ENCODE measurements around the gene ERRFI1. TPM values are rescaled to one million over a fixed set of nuclear protein-coding genes. Genes with fewer than 3 reads are reported as not detected.

ERRFI1 gene
- total RNA-seq, 1 donor from 2014 or later: 61.5 TPM

DNA sequence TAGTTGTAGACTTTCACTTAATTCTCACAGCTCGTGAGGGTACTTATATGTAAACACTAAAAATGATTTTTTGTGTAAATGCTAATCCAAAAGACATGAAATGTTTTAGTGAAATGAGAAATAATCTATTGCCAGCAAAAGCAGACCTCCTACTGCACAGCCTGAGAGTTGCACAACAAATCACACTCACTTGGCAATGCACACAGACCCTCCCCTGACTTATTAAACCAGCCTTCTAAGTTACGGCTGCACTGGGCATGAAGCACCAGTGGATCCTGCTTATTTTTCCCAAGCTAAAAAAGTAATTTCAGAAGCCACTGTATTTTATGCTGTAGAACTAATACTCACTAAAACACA, 10.3 kb downstream of the ERRFI1 start:
- H3K36me3 ChIP-seq (ENCODE audit: control insufficient read depth, insufficient read depth, low read length): peaks cover 8% of the 10 kb centered on the region
- no peaks in the 10 kb centered on the region for H3K27me3 ChIP-seq (ENCODE audit: control insufficient read depth, insufficient read depth, low read length)
- no peak overlapping the region for H3K4me3 ChIP-seq (ENCODE audit: low read depth, low read length)
- no peak for DNase-seq (ENCODE audit: low read depth)
- TF ChIP-seq, protein P1, sequence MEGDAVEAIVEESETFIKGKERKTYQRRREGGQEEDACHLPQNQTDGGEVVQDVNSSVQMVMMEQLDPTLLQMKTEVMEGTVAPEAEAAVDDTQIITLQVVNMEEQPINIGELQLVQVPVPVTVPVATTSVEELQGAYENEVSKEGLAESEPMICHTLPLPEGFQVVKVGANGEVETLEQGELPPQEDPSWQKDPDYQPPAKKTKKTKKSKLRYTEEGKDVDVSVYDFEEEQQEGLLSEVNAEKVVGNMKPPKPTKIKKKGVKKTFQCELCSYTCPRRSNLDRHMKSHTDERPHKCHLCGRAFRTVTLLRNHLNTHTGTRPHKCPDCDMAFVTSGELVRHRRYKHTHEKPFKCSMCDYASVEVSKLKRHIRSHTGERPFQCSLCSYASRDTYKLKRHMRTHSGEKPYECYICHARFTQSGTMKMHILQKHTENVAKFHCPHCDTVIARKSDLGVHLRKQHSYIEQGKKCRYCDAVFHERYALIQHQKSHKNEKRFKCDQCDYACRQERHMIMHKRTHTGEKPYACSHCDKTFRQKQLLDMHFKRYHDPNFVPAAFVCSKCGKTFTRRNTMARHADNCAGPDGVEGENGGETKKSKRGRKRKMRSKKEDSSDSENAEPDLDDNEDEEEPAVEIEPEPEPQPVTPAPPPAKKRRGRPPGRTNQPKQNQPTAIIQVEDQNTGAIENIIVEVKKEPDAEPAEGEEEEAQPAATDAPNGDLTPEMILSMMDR (IDR thresholded peaks at IDR 0.05; ENCODE audit: insufficient read depth, low read length, poor library complexity, severe bottlenecking): no peak

GRCh38 chr1:8015036-8015808, 10.9 kb downstream of the ERRFI1 start:
- TF ChIP-seq, protein P1 (IDR thresholded peaks at IDR 0.05; ENCODE audit: insufficient read depth, low read length, poor library complexity, severe bottlenecking): peak; percentile 60
- no peaks in the 10 kb centered on the region for H3K27me3 ChIP-seq (ENCODE audit: control insufficient read depth, insufficient read depth, low read length)
- H3K36me3 ChIP-seq (ENCODE audit: control insufficient read depth, insufficient read depth, low read length): peaks cover 8% of the 10 kb centered on the region
- DNase-seq (ENCODE audit: low read depth): no peak
- H3K4me3 ChIP-seq (ENCODE audit: low read depth, low read length): no peak overlapping the region

DNA sequence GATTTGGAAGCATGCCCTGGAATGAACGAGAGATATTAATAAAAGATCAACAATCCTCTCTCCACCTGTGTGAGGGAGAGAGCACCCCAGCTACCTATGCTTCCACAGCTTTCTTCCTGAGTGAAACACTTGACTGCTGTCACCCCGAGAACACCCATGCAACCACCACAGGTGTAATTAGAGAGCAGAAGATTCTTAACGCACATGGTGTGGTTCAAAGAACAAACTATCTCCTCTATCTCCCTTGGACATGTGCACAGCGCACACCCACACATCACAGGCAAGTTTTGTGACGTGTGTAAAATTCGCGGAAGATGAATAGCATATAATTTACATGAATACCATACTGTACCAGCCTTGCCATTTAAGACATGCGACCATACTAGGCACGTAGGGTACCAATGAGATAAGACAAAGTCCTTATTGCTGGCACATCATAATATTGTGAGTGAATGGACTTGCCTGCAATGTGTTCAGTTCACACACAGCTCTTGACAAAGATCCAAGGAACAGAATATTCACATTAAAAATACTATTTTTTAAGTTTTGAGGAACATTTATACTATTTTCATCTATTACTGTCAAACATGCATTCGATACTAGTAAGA, 11.6 kb downstream of the ERRFI1 start:
- DNase-seq (ENCODE audit: low read depth): no peak
- no peaks in the 10 kb centered on the region for H3K27me3 ChIP-seq (ENCODE audit: control insufficient read depth, insufficient read depth, low read length)
- H3K36me3 ChIP-seq (ENCODE audit: control insufficient read depth, insufficient read depth, low read length): peaks cover 10% of the 10 kb centered on the region
- TF ChIP-seq, protein P1 (IDR thresholded peaks at IDR 0.05; ENCODE audit: insufficient read depth, low read length, poor library complexity, severe bottlenecking): no peak
- H3K4me3 ChIP-seq (ENCODE audit: low read depth, low read length): no peak overlapping the region

GRCh38 chr1:8013800-8014199, 12.3 kb downstream of the ERRFI1 start:
- no peak for DNase-seq (ENCODE audit: low read depth)
- peaks cover 10% of the 10 kb centered on the region for H3K36me3 ChIP-seq (ENCODE audit: control insufficient read depth, insufficient read depth, low read length)
- TF ChIP-seq, protein P1 (IDR thresholded peaks at IDR 0.05; ENCODE audit: insufficient read depth, low read length, poor library complexity, severe bottlenecking): no peak

DNA sequence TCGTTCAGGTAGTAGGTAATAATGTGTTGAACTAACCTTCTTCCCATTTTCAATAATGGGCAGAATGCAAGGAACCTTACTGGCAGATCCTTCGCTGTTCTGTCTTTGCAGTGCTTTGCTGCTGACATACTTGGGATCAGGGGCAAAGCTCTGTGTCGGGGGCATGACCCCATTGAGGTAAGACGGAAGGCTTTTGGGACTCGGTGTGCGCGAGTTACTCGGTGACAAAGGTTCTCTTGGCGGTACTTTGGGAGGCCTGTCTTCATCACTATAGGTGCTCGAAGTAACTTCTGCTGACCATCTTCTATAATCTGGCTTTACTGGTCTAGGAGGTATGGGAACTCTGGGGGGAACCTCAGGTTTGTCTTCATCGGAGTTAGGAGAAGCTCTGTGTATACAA, 12.7 kb downstream of the ERRFI1 start:
- TF ChIP-seq, protein P1 (IDR thresholded peaks at IDR 0.05; ENCODE audit: insufficient read depth, low read length, poor library complexity, severe bottlenecking): no peak
- no peak for DNase-seq (ENCODE audit: low read depth)
- H3K4me3 ChIP-seq (ENCODE audit: low read depth, low read length): no peak overlapping the region

More at GRCh38 chr1:8013800-8014199, 12.3 kb downstream of the ERRFI1 start:
- no peaks in the 10 kb centered on the region for H3K27me3 ChIP-seq (ENCODE audit: control insufficient read depth, insufficient read depth, low read length)
- H3K4me3 ChIP-seq (ENCODE audit: low read depth, low read length): no peak overlapping the region

More for the DNA sequence above, 12.7 kb downstream of the ERRFI1 start:
- H3K36me3 ChIP-seq (ENCODE audit: control insufficient read depth, insufficient read depth, low read length): peaks cover 10% of the 10 kb centered on the region
- H3K27me3 ChIP-seq (ENCODE audit: control insufficient read depth, insufficient read depth, low read length): no peaks in the 10 kb centered on the region

Data from kidney epithelial cell (primary cell).